HG03558 (cell line): ENCODE measurements around the gene KLHL22.

Experiments
- ATAC-seq: cut with Tn5 transposase; IDR thresholded peaks from one replicate; pipeline ENCODE4 v1.9.1; 2021; ENCODE audit warnings: moderate number of reproducible peaks; ENCODE audit not compliant: unreplicated experiment; ENCODE audit errors: extremely low read depth

KLHL22 gene

GRCh38 chr22:20436307-20436767, 59.3 kb downstream of the KLHL22 start:
- ATAC-seq, result no peak

GRCh38 chr22:20435436-20436306, 59.9 kb downstream of the KLHL22 start:
- no peak for ATAC-seq

- no peak for ATAC-seq
Observed at GRCh38 chr22:20434773-20435172, 60.8 kb downstream of the KLHL22 start.

GRCh38 chr22:20434264-20434751, 61.3 kb downstream of the KLHL22 start:
- ATAC-seq, result no peak

GRCh38 chr22:20433686-20434241, 61.8 kb downstream of the KLHL22 start:
- no peak for ATAC-seq

- ATAC-seq, result no peak
Observed at GRCh38 chr22:20433191-20433590, 62.4 kb downstream of the KLHL22 start.

GRCh38 chr22:20432244-20432686, 63.3 kb downstream of the KLHL22 start:
- ATAC-seq, result no peak

GRCh38 chr22:20431511-20432192, 63.9 kb downstream of the KLHL22 start:
- ATAC-seq, result no peak

GRCh38 chr22:20430720-20431510, 64.7 kb downstream of the KLHL22 start:
- ATAC-seq, result no peak

GRCh38 chr22:20430101-20430719, 65.4 kb downstream of the KLHL22 start:
- no peak for ATAC-seq

GRCh38 chr22:20429254-20430100, 66.1 kb downstream of the KLHL22 start:
- no peak for ATAC-seq

- ATAC-seq, result no peak
Observed at GRCh38 chr22:20428496-20429253, 66.9 kb downstream of the KLHL22 start.

- no peak for ATAC-seq
Observed at GRCh38 chr22:20427945-20428417, 67.6 kb downstream of the KLHL22 start.

- ATAC-seq, result no peak
Observed at GRCh38 chr22:20427104-20427944, 68.3 kb downstream of the KLHL22 start.

- ATAC-seq, result no peak
Observed at GRCh38 chr22:20426259-20426615, 69.4 kb downstream of the KLHL22 start.

GRCh38 chr22:20425566-20426258, 69.9 kb downstream of the KLHL22 start:
- no peak for ATAC-seq
